ENCODE data around the gene UNC119B.

GRCh38 chr12:120662879-120663278 lies 47.4 kb upstream of the UNC119B start:
- TF ChIP-seq EZH2 (IDR thresholded peaks at IDR 0.05; ENCODE audit: borderline replicate concordance, low read depth, low read length, poor library complexity, severe bottlenecking) (no peak), CTCF (conservative IDR thresholded peaks at IDR 0.05; ENCODE audit: low read depth, low read length) (no peak)

Measured in A673 (cell line).